ENCODE data around the gene SLC9A9. TPM values are rescaled to one million over a fixed set of nuclear protein-coding genes. Genes with fewer than 3 reads are reported as not detected.

SLC9A9 gene
- total and polyA plus RNA-seq, 2 of the 8 experiments (the other 6 are each of a cell fraction or from before 2014, with no cell fraction given) = 0.48 to 1.1 TPM

GRCh38 chr3:143442814-143443447, 405.3 kb downstream of the SLC9A9 start:
- ChIA-PET CTCF (ENCODE audit: partially characterized antibody) (interaction anchor here (0.6 to 8.2 kb wide), 4 partner anchors 11 to 202 kb away, joined by 3 to 66 read pairs (median 3); no protein-coding TSS in a partner anchor), POLR2A (ENCODE audit: partially characterized antibody) (no interaction called here)
- Histone ChIP-seq H2AFZ (ENCODE audit: low read length) (no peak overlapping the region), H3K27me3 (replicated peaks in 1 of 4; ENCODE audit: control insufficient read depth in 3 of 4, extremely low read depth in 1 of 4, insufficient read depth in 3 of 4, low read length in 3 of 4) (no peaks in the 10 kb centered on the region), H3K14ac (ENCODE audit: insufficient read length) (no peak overlapping the region), H3K18ac (ENCODE audit: extremely low read depth, low read length) (no peak overlapping the region), H3K79me2 (ENCODE audit: control insufficient read depth in 1 of 2, insufficient read depth in 2 of 2, low read length in 2 of 2) (no peaks in the 10 kb centered on the region), H3K23ac (ENCODE audit: insufficient read length) (no peak overlapping the region), H3K9ac (replicated peaks in 1 of 4; ENCODE audit: extremely low read depth in 1 of 4, low read depth in 3 of 4, low read length in 3 of 4) (no peak overlapping the region), H4K8ac (ENCODE audit: extremely low read depth, insufficient read depth, low read length) (no peak overlapping the region), H4K91ac (replicated peaks; ENCODE audit: insufficient read length, low read length) (no peak overlapping the region), H3K23me2 (ENCODE audit: low read depth, low read length) (peaks cover 3% of the 10 kb centered on the region; the same call in 1 of the 2 replicates), H2BK12ac (ENCODE audit: low read depth, low read length) (no peak overlapping the region), H2BK5ac (ENCODE audit: low read depth, low read length) (no peak overlapping the region), H3K56ac (replicated peaks; ENCODE audit: insufficient read length, low read depth, low read length) (no peak overlapping the region), H4K5ac (ENCODE audit: insufficient read length, low read depth, low read length) (no peak overlapping the region), H3K4me2 (ENCODE audit: insufficient read depth in 1 of 2, low read depth in 2 of 2, low read length in 2 of 2) (no peak overlapping the region), H3K36me3 (ENCODE audit: control insufficient read depth in 2 of 4, insufficient read depth in 4 of 4, low read length in 3 of 4) (no peaks in the 10 kb centered on the region), H3K79me1 (ENCODE audit: low read depth, low read length) (no peaks in the 10 kb centered on the region), H3K9me3 (ENCODE audit: insufficient read depth in 2 of 2, low read depth in 1 of 2, low read length in 1 of 2) (no peaks in the 10 kb centered on the region), H2BK120ac (replicated peaks; ENCODE audit: low read depth, low read length) (no peak overlapping the region), H3K27ac (ENCODE audit: low read depth, low read length) (no peak overlapping the region), H2AK5ac (ENCODE audit: low read depth, low read length) (no peak overlapping the region), H2BK15ac (ENCODE audit: low read length) (no peak overlapping the region), H2BK20ac (ENCODE audit: low read length) (no peak overlapping the region), H3K4ac (replicated peaks; ENCODE audit: insufficient read length, low read depth, low read length) (no peak overlapping the region), H3K4me1 (replicated peaks in 1 of 4; ENCODE audit: control insufficient read depth in 3 of 4, insufficient read depth in 4 of 4, low read length in 3 of 4) (no peaks in the 10 kb centered on the region), H3K4me3 (ENCODE audit: extremely low read depth in 1 of 4, insufficient read depth in 2 of 4, low read depth in 3 of 4, low read length in 4 of 4) (no peak overlapping the region), H4K20me1 (replicated peaks in 1 of 2; ENCODE audit: control insufficient read depth in 1 of 2, insufficient read depth in 2 of 2, low read length in 2 of 2) (no peaks in the 10 kb centered on the region)
- 96% methylated on average over 3 of the region's 3 CpGs; no CpG with 5 or more reads in 1 of the 2 experiments for WGBS, 2 experiments (ENCODE audit: extremely low coverage in 1 of 2, insufficient coverage in 1 of 2, insufficient read length in 1 of 2, insufficient replicate concordance in 2 of 2, low coverage in 1 of 2, low lambda C conversion rate in 2 of 2, missing lambda C conversion rate in 1 of 2)
- no peak for DNase-seq (ENCODE audit: low read depth in 1 of 2, low spot score in 2 of 2)
- no peak for FAIRE-seq
- no peak for TF ChIP-seq BACH1 (IDR thresholded peaks at IDR 0.05; ENCODE audit: low read length)
